Mesenchymal stem cell (in vitro differentiated cells and primary cell): ENCODE data around the gene SYTL3.

Experiments
- DNase-seq: peaks from one replicate; pipeline ENCODE4 v3.0.0-alpha.2; 2013
- H2AFZ ChIP-seq: one replicate; pipeline ENCODE4 v1.6.1; 2013; ENCODE audit warnings: low read depth, mild to moderate bottlenecking, control low read depth, inconsistent platforms, low read length, moderate library complexity
- H2AK5ac ChIP-seq: 2 replicates; pipeline ENCODE4 v1.6.1; 2013; ENCODE audit warnings: low read length, moderate library complexity, mild to moderate bottlenecking, inconsistent platforms; ENCODE audit not compliant: severe bottlenecking
- H2BK120ac ChIP-seq: one replicate; pipeline ENCODE4 v1.6.1; 2013; ENCODE audit warnings: low read depth, mild to moderate bottlenecking, inconsistent platforms, low read length, moderate library complexity
- H2BK12ac ChIP-seq, 2 experiments: one replicate each; pipeline ENCODE4 v1.6.1; 2013; ENCODE audit warnings: inconsistent platforms in 2 of 2, low read length in 2 of 2, mild to moderate bottlenecking in 2 of 2, moderate library complexity in 2 of 2, control low read depth in 1 of 2
- H2BK15ac ChIP-seq: one replicate; pipeline ENCODE4 v1.6.1; 2013; ENCODE audit warnings: mild to moderate bottlenecking, low read depth, inconsistent platforms; ENCODE audit not compliant: poor library complexity, severe bottlenecking
- H2BK5ac ChIP-seq: 2 replicates; pipeline ENCODE4 v1.6.1; 2013; ENCODE audit warnings: low read depth, mild to moderate bottlenecking, low read length, control low read depth, inconsistent platforms; ENCODE audit not compliant: poor library complexity, severe bottlenecking
- H3K14ac ChIP-seq, 2 experiments: one replicate each; pipeline ENCODE4 v1.6.1; 2013; ENCODE audit warnings: inconsistent platforms in 2 of 2, low read length in 2 of 2, control low read depth in 1 of 2, mild to moderate bottlenecking in 1 of 2, moderate library complexity in 1 of 2
- H3K18ac ChIP-seq, 2 experiments: one replicate each; pipeline ENCODE4 v1.6.1; 2013; ENCODE audit warnings: inconsistent platforms in 2 of 2, low read length in 2 of 2, control low read depth in 1 of 2, low read depth in 1 of 2, mild to moderate bottlenecking in 1 of 2
- H3K23ac ChIP-seq, 2 experiments: one replicate each; pipeline ENCODE4 v1.6.1; 2013; ENCODE audit warnings: inconsistent platforms in 2 of 2, low read length in 2 of 2, mild to moderate bottlenecking in 2 of 2, moderate library complexity in 2 of 2, control low read depth in 1 of 2
- H3K27ac ChIP-seq: 2 replicates; pipeline ENCODE4 v1.5.1; 2013; ENCODE audit warnings: mild to moderate bottlenecking, moderate library complexity, low read length, control low read depth, inconsistent platforms; ENCODE audit not compliant: poor library complexity, severe bottlenecking
- H3K27me3 ChIP-seq, 2 experiments: 2 replicates each; pipeline versions ENCODE4 v1.6.1 to v1.7.0; 2013; ENCODE audit warnings: low read length in 2 of 2, mild to moderate bottlenecking in 2 of 2, moderate library complexity in 2 of 2, control low read depth in 1 of 2, inconsistent platforms in 1 of 2; ENCODE audit not compliant: control insufficient read depth in 1 of 2, insufficient read depth in 1 of 2
- H3K36me3 ChIP-seq, 2 experiments: 2 replicates each; pipeline versions ENCODE4 v1.6.1 to v1.7.0; 2013; ENCODE audit warnings: low read length in 2 of 2, control low read depth in 1 of 2, inconsistent platforms in 1 of 2, low read depth in 1 of 2, mild to moderate bottlenecking in 1 of 2; ENCODE audit not compliant: insufficient read depth in 2 of 2, control insufficient read depth in 1 of 2
- H3K4ac ChIP-seq, 2 experiments: one replicate each; pipeline ENCODE4 v1.6.1; 2013; ENCODE audit warnings: inconsistent platforms in 2 of 2, low read length in 2 of 2, mild to moderate bottlenecking in 2 of 2, moderate library complexity in 2 of 2, control low read depth in 1 of 2, low read depth in 1 of 2
- H3K4me1 ChIP-seq: 2 replicates; pipeline ENCODE4 v1.6.1; 2013; ENCODE audit warnings: low read depth, low read length, control low read depth; ENCODE audit not compliant: control insufficient read depth, insufficient read depth
- H3K4me2 ChIP-seq: 2 replicates; pipeline ENCODE4 v1.6.1; 2013; ENCODE audit warnings: low read length, mild to moderate bottlenecking, inconsistent platforms; ENCODE audit not compliant: poor library complexity, severe bottlenecking
- H3K4me3 ChIP-seq, 2 experiments: 2 replicates each; pipeline versions ENCODE4 v1.5.1 to v1.7.0; 2013; ENCODE audit warnings: low read length in 2 of 2, mild to moderate bottlenecking in 2 of 2, control low read depth in 1 of 2, low read depth in 1 of 2; ENCODE audit not compliant: insufficient read depth in 1 of 2
- H3K79me1 ChIP-seq: replicated peaks from 2 replicates; pipeline ENCODE4 v1.6.1; 2013; ENCODE audit warnings: mild to moderate bottlenecking, control low read depth, low read length, inconsistent platforms; ENCODE audit not compliant: poor library complexity, severe bottlenecking
- H3K9ac ChIP-seq: 2 replicates; pipeline ENCODE4 v1.7.0; 2013; ENCODE audit warnings: mild to moderate bottlenecking, low read length, moderate library complexity
- H3K9me3 ChIP-seq: 2 replicates; pipeline ENCODE4 v1.7.0; 2013; ENCODE audit warnings: mild to moderate bottlenecking, low read length; ENCODE audit not compliant: control insufficient read depth
- H4K8ac ChIP-seq: one replicate; pipeline ENCODE4 v1.6.1; 2013; ENCODE audit warnings: inconsistent platforms, mild to moderate bottlenecking, low read length, moderate library complexity
- H4K91ac ChIP-seq: one replicate; pipeline ENCODE4 v1.6.1; 2013; ENCODE audit warnings: mild to moderate bottlenecking, low read length, inconsistent platforms
- WGBS: methylation state at CpG from one replicate; pipeline ENCODE4 v1.1.7; 2013; ENCODE audit warnings: mixed read lengths; 5-methylcytosine and 5-hydroxymethylcytosine counted together

Gene SYTL3

DNA sequence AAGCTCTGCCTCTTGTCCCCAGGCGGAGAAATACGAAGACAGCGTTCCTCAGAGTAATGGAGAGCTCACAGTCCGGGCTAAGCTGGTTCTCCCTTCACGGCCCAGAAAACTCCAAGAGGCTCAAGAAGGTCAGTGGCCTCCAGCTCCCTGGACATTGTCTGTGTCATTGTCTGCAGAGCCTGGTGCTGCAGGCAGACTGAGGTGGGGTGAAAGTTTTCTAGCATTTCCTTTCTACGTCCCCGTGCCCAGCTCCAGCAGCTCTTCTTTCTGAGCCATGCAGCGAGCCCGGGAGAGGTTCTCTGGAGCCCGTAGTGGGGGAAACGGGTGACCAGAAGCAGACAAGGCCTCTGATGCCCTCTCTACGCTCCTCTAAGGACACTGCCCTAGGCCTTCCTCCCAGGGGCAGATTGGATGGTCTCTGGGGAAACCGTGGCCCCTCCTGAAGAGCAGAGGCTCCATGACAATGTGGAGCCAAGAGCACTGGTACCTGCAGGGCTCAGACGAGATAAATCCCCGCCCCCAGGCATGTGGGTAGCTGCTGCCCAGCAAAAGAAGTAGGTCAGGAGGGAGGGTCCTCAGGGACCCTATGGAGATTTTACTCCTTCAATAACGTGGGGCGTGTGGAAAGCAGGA lies 110.9 kb downstream of the SYTL3 start:
- no peaks in the 10 kb centered on the region for H3K27me3 ChIP-seq
- DNase-seq: no peak
- H3K4me1 ChIP-seq: peaks cover 10% of the 10 kb centered on the region
- H3K36me3 ChIP-seq: peaks cover 3 to 26% of the 10 kb centered on the region in 2 experiments
- H3K9me3 ChIP-seq: no peaks in the 10 kb centered on the region
- H3K4me2 ChIP-seq: no peak overlapping the region
- no peak overlapping the region for H2BK15ac ChIP-seq
- H3K14ac ChIP-seq: no peak overlapping the region
- no peak overlapping the region for H2AFZ ChIP-seq
- WGBS: 81% methylated on average over 17 of the region's 17 CpGs
- H3K18ac ChIP-seq: no peak overlapping the region
- no peak overlapping the region for H4K91ac ChIP-seq
- no peak overlapping the region for H3K23ac ChIP-seq
- H3K9ac ChIP-seq: no peak overlapping the region
- H2BK12ac ChIP-seq: no peak overlapping the region
- H3K4ac ChIP-seq: no peak overlapping the region
- no peak overlapping the region for H2BK120ac ChIP-seq
- H4K8ac ChIP-seq: no peak overlapping the region
- no peak overlapping the region for H3K4me3 ChIP-seq
- H3K79me1 ChIP-seq: no peaks in the 10 kb centered on the region
- H2BK5ac ChIP-seq: no peak overlapping the region
- no peak overlapping the region for H3K27ac ChIP-seq
- no peak overlapping the region for H2AK5ac ChIP-seq

DNA sequence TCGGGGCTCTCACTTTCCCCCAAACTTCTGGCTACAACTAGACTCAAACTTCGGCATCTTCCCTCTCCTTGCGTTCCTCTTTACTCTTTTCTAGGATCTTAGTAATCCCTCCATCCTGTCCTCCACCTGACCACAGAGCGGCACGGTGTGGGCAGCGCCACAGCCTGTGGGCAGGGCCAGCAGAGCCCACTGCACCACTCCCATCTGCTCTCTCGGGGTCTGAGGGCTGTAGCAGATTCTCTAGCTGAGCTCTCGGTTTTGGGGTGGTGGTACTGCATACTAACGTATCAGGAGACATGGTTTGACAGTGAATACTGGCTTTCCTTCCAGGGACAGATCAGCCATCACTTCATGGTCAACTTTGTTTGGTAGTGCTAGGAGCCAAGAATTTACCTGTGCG lies 111.9 kb downstream of the SYTL3 start:
- Histone ChIP-seq H2AK5ac (no peak overlapping the region), H3K27me3 (no peaks in the 10 kb centered on the region), H3K9me3 (no peaks in the 10 kb centered on the region), H2BK12ac (no peak overlapping the region), H3K4ac (no peak overlapping the region), H4K8ac (no peak overlapping the region), H3K9ac (no peak overlapping the region), H2BK5ac (no peak overlapping the region), H3K27ac (no peak overlapping the region), H3K79me1 (peaks cover 2% of the 10 kb centered on the region), H2BK15ac (no peak overlapping the region), H2BK120ac (no peak overlapping the region), H2AFZ (no peak overlapping the region), H3K23ac (no peak overlapping the region), H3K36me3 (peaks cover 6 to 35% of the 10 kb centered on the region in 2 experiments), H3K4me1 (peaks cover 10% of the 10 kb centered on the region), H3K4me3 (no peak overlapping the region), H3K14ac (no peak overlapping the region), H3K4me2 (no peak overlapping the region), H3K18ac (no peak overlapping the region), H4K91ac (no peak overlapping the region)
- WGBS: 91% methylated on average over 10 of the region's 10 CpGs
- no peak for DNase-seq

DNA sequence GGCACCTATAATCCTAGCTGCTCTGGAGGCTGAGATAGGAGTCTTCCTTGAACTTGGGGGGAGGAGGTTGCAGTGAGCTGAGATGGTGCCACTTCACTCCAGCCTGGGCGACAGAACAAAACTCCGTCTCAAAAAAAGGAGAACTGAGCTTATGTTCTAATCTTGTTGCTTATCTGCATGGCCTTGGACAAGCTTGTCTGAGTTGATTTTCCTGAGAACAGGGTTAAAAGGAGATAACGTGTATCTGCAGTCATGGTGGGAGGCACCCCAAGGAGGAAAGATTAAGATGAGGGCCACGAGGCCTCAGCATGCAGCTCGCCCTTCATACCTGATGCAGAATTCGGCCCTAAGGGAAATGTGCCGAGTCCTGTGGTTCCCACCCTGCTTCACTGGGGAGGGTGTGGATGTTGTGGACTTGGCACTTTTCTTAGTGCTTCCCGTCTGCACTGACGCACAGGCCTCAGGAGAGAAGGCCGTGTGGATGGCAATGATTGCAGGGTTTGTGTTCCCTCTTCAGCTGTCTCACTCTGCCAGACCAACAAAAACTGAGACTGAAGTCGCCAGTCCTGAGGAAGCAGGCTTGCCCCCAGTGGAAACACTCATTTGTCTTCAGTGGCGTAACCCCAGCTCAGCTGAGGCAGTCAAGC lies 113.1 kb downstream of the SYTL3 start:
- no peak overlapping the region for H2BK120ac ChIP-seq
- H3K23ac ChIP-seq: peak overlapping the region in 1 of 2 experiments; percentile 78
- H4K91ac ChIP-seq: no peak overlapping the region
- no peak overlapping the region for H3K27ac ChIP-seq
- no peak overlapping the region for H3K4me2 ChIP-seq
- H3K79me1 ChIP-seq: peaks cover 8% of the 10 kb centered on the region
- H3K27me3 ChIP-seq: no peaks in the 10 kb centered on the region
- H3K4me1 ChIP-seq: peaks cover 7% of the 10 kb centered on the region
- no peak overlapping the region for H3K18ac ChIP-seq
- no peak overlapping the region for H3K4me3 ChIP-seq
- 84% methylated on average over 12 of the region's 12 CpGs for WGBS
- H2AFZ ChIP-seq: no peak overlapping the region
- H3K14ac ChIP-seq: no peak overlapping the region
- H2BK15ac ChIP-seq: no peak overlapping the region
- no peak overlapping the region for H2BK5ac ChIP-seq
- H3K9ac ChIP-seq: peak overlapping the region; percentile 29
- peaks cover 6 to 47% of the 10 kb centered on the region in 2 experiments for H3K36me3 ChIP-seq
- H3K9me3 ChIP-seq: no peaks in the 10 kb centered on the region
- no peak overlapping the region for H3K4ac ChIP-seq
- no peak overlapping the region for H4K8ac ChIP-seq
- no peak for DNase-seq
- H2BK12ac ChIP-seq: no peak overlapping the region
- no peak overlapping the region for H2AK5ac ChIP-seq

DNA sequence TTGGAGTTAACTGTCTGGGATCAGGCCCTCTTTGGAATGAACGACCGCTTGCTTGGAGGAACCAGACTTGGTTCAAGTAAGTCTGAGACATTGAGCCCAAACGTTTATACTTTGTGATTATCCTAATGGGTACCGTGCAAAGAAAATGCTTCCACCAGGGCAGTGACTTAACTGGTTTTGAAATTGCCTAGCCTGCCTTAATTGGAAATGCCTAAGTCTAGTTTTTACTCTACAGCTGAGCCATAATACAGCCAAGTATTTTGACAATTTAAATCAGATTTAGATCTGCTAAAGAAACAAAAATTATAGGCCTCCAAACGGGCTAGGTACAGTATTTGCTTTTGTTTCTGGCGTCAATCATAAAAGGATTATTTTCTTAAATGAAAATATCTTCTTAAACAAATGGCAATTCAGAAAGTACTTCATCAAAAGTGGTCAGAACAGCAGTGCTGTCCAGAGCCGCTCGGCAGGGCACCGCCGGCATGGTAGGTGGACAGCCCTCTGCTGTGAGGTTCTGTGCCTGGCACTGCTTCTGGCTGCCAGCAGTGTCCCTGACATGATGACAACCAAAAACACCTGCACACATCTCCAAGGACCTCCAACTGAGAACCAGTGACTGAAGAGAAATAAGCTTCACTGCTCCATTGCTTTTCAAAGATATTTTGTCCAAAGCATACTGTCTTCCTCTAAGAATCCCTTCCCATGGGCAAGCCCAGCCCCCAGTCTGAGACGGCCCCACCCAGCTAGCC lies 113.8 kb downstream of the SYTL3 start:
- no peak for DNase-seq
- no peak overlapping the region for H3K14ac ChIP-seq
- no peak overlapping the region for H2BK12ac ChIP-seq
- peaks cover 10 to 54% of the 10 kb centered on the region in 2 experiments for H3K36me3 ChIP-seq
- no peak overlapping the region for H2AK5ac ChIP-seq
- H3K4me1 ChIP-seq: peaks cover 2% of the 10 kb centered on the region
- H3K27me3 ChIP-seq: no peaks in the 10 kb centered on the region
- no peak overlapping the region for H4K8ac ChIP-seq
- no peak overlapping the region for H2BK15ac ChIP-seq
- H3K27ac ChIP-seq: no peak overlapping the region
- no peak overlapping the region for H2AFZ ChIP-seq
- no peak overlapping the region for H3K18ac ChIP-seq
- no peak overlapping the region for H2BK120ac ChIP-seq
- no peak overlapping the region for H2BK5ac ChIP-seq
- no peak overlapping the region for H3K4me3 ChIP-seq
- H3K4ac ChIP-seq: no peak overlapping the region
- H3K9ac ChIP-seq: peak overlapping the region; percentile 29
- H4K91ac ChIP-seq: no peak overlapping the region
- H3K79me1 ChIP-seq: peaks cover 14% of the 10 kb centered on the region
- 86% methylated on average over 10 of the region's 11 CpGs for WGBS
- no peaks in the 10 kb centered on the region for H3K9me3 ChIP-seq
- H3K4me2 ChIP-seq: no peak overlapping the region
- peak overlapping the region in 1 of 2 experiments; percentile 78 for H3K23ac ChIP-seq
